HG02623 (cell line): ENCODE measurements around the gene CCDC24.

Source experiments
- ATAC-seq: cut with Tn5 transposase; IDR thresholded peaks from one replicate; pipeline ENCODE4 v1.9.1; 2021; ENCODE audit warnings: moderate library complexity; ENCODE audit not compliant: unreplicated experiment

CCDC24 gene

GRCh38 chr1:44024031-44024902 is 32.9 kb downstream of the CCDC24 start:
- ATAC-seq, result no peak

GRCh38 chr1:44024903-44025525 is 33.6 kb downstream of the CCDC24 start:
- no peak for ATAC-seq

- ATAC-seq, result no peak
Measured at GRCh38 chr1:44025816-44026215, 34.4 kb downstream of the CCDC24 start.

- ATAC-seq, result no peak
Measured at GRCh38 chr1:44027320-44027719, 35.9 kb downstream of the CCDC24 start.

- peak; percentile 14 for ATAC-seq
Measured at GRCh38 chr1:44029260-44029910, 38.0 kb downstream of the CCDC24 start.

GRCh38 chr1:44029911-44030604 is 38.7 kb downstream of the CCDC24 start:
- peak; percentile 75 for ATAC-seq

GRCh38 chr1:44030605-44031251 is 39.3 kb downstream of the CCDC24 start:
- ATAC-seq, result peak; percentile 24

- no peak for ATAC-seq
Measured at GRCh38 chr1:44031252-44032169, 40.1 kb downstream of the CCDC24 start, which contains the start of gene SLC6A9. Gene SLC6A9, minus strand, starts transcription at chr1:44031462. Its CDS starts 7,185 bp downstream, at chr1:44024277.

- no peak for ATAC-seq
Measured at GRCh38 chr1:44032170-44032790, 40.9 kb downstream of the CCDC24 start.

- no peak for ATAC-seq
Measured at GRCh38 chr1:44033041-44033575, 41.7 kb downstream of the CCDC24 start.

- ATAC-seq, result no peak
Measured at GRCh38 chr1:44033756-44034155, 42.4 kb downstream of the CCDC24 start.

GRCh38 chr1:44034423-44034822 is 43.0 kb downstream of the CCDC24 start:
- no peak for ATAC-seq

- ATAC-seq, result no peak
Measured at GRCh38 chr1:44034976-44035716, 43.7 kb downstream of the CCDC24 start.

GRCh38 chr1:44035726-44036408 is 44.5 kb downstream of the CCDC24 start:
- ATAC-seq, result no peak

GRCh38 chr1:44036409-44037139 is 45.2 kb downstream of the CCDC24 start:
- ATAC-seq, result no peak

GRCh38 chr1:44037154-44037553 is 45.8 kb downstream of the CCDC24 start:
- ATAC-seq, result no peak
